ENCODE results near the gene SH3D21. TPM values are rescaled to one million over a fixed set of nuclear protein-coding genes. Genes with fewer than 3 reads are reported as not detected.

SH3D21 gene
- total RNA-seq, 1 experiment from 2014 or later, result 18.3 TPM

DNA sequence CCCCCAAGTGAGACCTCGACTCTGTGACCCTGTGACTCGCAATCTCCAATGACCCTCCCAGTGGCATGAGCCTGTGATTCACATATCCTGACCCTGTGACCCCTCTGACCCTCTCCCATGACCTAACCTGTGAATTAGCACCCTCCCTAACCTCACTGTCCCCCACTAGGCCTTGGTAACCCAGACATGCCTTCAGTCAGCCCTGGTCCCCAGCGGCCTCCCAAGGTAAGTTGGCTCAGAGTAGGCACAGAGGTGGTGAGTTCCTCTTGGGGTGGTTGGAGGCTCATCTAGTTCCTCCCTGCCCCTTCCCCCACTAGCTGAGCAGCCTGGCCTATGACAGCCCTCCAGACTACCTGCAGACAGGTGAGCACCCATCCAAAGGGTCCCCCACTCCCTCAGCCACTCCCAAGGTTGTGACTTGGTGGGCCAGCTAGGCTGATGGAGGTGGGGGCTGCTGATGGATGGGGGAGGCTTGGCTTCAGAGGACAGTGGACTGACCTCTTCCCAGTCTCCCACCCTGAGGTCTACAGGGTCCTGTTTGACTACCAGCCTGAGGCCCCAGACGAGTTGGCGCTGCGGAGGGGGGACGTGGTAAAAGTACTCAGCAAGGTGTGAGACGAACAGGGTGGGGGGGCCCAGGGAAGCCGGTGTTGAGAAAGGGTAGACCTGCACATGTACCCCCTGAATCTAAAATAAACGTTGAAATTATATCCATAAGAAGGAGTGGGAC, 1.6 kb downstream of the SH3D21 start:
- H2BK12ac ChIP-seq (ENCODE audit: insufficient read length, low read depth, low read length), result no peak overlapping the region
- DNase-seq, result no peak
- no peak overlapping the region for H3T11ph ChIP-seq (ENCODE audit: low read length)
- no peak overlapping the region for H4K8ac ChIP-seq (replicated peaks; ENCODE audit: insufficient read length, low read depth, low read length)
- H3K4me1 ChIP-seq (ENCODE audit: insufficient read depth, low read length), result peaks cover 3% of the 10 kb centered on the region; the same call in 1 of the 2 replicates
- H4K5ac ChIP-seq (ENCODE audit: insufficient read length, low read depth, low read length), result no peak overlapping the region
- no peaks in the 10 kb centered on the region for H3K79me2 ChIP-seq (ENCODE audit: insufficient read depth, low read length)
- H3K14ac ChIP-seq (ENCODE audit: insufficient read depth, low read length), result no peak overlapping the region; the same call in 1 of the 2 replicates
- no peak overlapping the region for H3K23ac ChIP-seq (ENCODE audit: insufficient read length, low read depth, low read length)
- H3K9me3 ChIP-seq (ENCODE audit: control insufficient read depth, low read depth, low read length), result no peaks in the 10 kb centered on the region
- H2AK5ac ChIP-seq (ENCODE audit: insufficient read length, low read length), result no peak overlapping the region
- no peak overlapping the region for H3K56ac ChIP-seq (ENCODE audit: insufficient read length, low read depth, low read length)
- TF ChIP-seq, protein P1, sequence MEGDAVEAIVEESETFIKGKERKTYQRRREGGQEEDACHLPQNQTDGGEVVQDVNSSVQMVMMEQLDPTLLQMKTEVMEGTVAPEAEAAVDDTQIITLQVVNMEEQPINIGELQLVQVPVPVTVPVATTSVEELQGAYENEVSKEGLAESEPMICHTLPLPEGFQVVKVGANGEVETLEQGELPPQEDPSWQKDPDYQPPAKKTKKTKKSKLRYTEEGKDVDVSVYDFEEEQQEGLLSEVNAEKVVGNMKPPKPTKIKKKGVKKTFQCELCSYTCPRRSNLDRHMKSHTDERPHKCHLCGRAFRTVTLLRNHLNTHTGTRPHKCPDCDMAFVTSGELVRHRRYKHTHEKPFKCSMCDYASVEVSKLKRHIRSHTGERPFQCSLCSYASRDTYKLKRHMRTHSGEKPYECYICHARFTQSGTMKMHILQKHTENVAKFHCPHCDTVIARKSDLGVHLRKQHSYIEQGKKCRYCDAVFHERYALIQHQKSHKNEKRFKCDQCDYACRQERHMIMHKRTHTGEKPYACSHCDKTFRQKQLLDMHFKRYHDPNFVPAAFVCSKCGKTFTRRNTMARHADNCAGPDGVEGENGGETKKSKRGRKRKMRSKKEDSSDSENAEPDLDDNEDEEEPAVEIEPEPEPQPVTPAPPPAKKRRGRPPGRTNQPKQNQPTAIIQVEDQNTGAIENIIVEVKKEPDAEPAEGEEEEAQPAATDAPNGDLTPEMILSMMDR (conservative IDR thresholded peaks at IDR 0.05), result no peak
- no peaks in the 10 kb centered on the region; the same call in 1 of the 2 replicates for H3K27me3 Mint-ChIP-seq (ENCODE audit: low read depth)
- no peak overlapping the region for H3K27ac ChIP-seq (ENCODE audit: insufficient read length, low read depth, low read length)
- H3K18ac ChIP-seq (ENCODE audit: insufficient read length, low read depth, low read length), result no peak overlapping the region
- no peak overlapping the region for H2AFZ ChIP-seq (ENCODE audit: low read length)
- H4K91ac ChIP-seq (ENCODE audit: insufficient read length, low read depth, low read length), result no peak overlapping the region
- peaks cover 8% of the 10 kb centered on the region for H3K23me2 ChIP-seq (ENCODE audit: insufficient read length, low read depth, low read length, poor library complexity, severe bottlenecking)
- no peak overlapping the region for H2BK15ac ChIP-seq (ENCODE audit: low read depth, low read length)
- H3K4me2 ChIP-seq (ENCODE audit: insufficient read depth, insufficient read length, low read length), result peak overlapping the region; percentile 90
- H3K27ac Mint-ChIP-seq, result no peak overlapping the region
- WGBS (ENCODE audit: extremely low coverage, insufficient read length, low lambda C conversion rate), result no CpG with 5 or more reads among the region's 10 CpGs
- peaks cover 16 to 19% of the 10 kb centered on the region in 2 experiments for H3K4me1 Mint-ChIP-seq
- H2BK120ac ChIP-seq (ENCODE audit: low read depth, low read length, poor library complexity, severe bottlenecking), result no peak overlapping the region
- H3K9me3 Mint-ChIP-seq, result no peaks in the 10 kb centered on the region
- H3K4me3 Mint-ChIP-seq, result peak overlapping the region; percentile 91 to 92
- no peaks in the 10 kb centered on the region for H3K27me3 ChIP-seq (ENCODE audit: insufficient read depth, low read length)
- no peak overlapping the region for H3K9ac ChIP-seq (ENCODE audit: extremely low read depth, insufficient read length, low read length)
- H2BK5ac ChIP-seq (ENCODE audit: insufficient read length, low read length), result no peak overlapping the region
- H3K4ac ChIP-seq (ENCODE audit: low read depth, low read length), result no peak overlapping the region
- no peaks in the 10 kb centered on the region for H3K79me1 ChIP-seq (ENCODE audit: insufficient read depth, low read depth, low read length, poor library complexity, severe bottlenecking)
- no peak overlapping the region for H2BK20ac ChIP-seq (ENCODE audit: low read depth, low read length, poor library complexity, severe bottlenecking)
- H4K20me1 ChIP-seq (ENCODE audit: control insufficient read depth, insufficient read depth, insufficient read length), result no peaks in the 10 kb centered on the region
- H3K36me3 Mint-ChIP-seq (ENCODE audit: insufficient read depth in 1 of 3, low read depth in 3 of 3), result peaks cover 15 to 55% (median 49%) of the 10 kb centered on the region in 3 experiments

Data from H9 (cell line).